Stimulated activated CD4-positive, alpha-beta T cell treated with anti-CD3 and anti-CD28 coated beads, Interleukin-1b, Interleukin-23, amount 100 ng/mL, for 1 hour (primary cell): Measurements from ENCODE around the gene PSG3.
A peak's percentile ranks its signal among the peaks of the same experiment; 100 is the strongest.
"Not testable (repeated sequence)": the region's sequence is repeated elsewhere in the genome, so short reads cannot be mapped to it uniquely, and the experiment has no call there.

Experiments
- DNase-seq, 2 donors: peaks; one replicate each; pipeline ENCODE4 v3.0.0-alpha.2; 2020; ENCODE audit warnings: low read depth in 2 of 2

The PSG3 gene

DNA sequence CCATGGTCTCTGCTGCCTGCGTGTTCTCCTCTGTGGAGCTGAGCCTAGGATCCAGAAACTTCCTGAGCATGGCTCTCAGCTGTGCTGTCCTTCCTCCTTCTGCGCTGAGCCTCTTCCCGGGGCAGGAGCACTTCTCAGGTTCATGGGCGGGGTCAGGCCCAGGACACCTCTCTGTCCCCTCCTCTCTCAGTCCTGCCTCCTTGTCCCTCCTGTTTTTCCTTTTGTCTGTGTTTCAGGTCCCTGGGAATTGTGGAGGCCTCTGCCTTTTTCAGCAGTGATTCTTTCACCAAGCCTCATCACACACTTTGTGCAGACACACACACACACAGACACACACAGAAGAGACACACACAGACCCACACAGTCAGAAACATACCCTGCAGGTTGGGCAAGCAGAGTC is at the start of gene PSG3:
Gene PSG3, minus strand, starts transcription at position 101 of the 400 bp plus-strand sequence. Its CDS starts 97 bp downstream, at position 4.
- not testable (repeated sequence) for DNase-seq

DNA sequence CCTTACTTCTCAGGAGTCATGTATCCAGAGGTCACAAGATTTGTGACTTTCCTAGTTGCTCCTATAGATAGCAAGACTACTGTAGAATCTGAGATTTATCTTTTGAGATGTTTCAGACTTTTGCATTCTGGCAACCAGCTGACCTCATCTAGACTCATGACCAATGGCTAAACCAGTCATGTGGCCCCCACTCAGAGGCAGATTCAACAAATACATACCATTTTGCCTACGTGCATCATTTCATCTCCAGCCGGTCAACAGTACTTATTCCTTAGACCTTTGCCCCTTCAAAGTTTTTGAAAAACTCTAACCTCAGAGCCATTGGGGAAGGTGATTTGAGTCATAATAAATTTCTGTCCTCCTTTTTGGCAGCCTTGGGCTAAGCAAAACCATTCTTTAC is 48.5 kb upstream of the PSG3 start:
- DNase-seq: not testable (repeated sequence)

DNA sequence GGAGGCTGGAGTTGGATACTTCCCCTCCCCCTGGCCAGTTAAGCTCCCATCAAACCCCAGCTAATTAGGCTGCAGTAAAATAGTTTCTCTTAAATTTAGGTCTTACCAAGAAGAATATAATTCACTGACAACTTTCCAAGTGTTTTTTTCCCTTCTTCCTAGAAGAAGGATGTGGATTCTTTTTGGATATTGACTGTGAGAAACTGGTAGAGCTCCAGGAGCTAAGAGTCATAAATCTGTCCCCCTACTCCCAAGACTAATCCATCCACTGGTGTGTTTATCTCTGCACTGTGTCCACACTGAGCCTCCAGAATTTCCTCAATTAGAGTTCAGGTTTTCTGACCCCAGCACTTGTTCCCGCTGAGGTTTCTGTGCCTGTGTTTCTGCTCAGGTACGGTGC is 47.5 kb upstream of the PSG3 start:
- DNase-seq: not testable (repeated sequence)

DNA sequence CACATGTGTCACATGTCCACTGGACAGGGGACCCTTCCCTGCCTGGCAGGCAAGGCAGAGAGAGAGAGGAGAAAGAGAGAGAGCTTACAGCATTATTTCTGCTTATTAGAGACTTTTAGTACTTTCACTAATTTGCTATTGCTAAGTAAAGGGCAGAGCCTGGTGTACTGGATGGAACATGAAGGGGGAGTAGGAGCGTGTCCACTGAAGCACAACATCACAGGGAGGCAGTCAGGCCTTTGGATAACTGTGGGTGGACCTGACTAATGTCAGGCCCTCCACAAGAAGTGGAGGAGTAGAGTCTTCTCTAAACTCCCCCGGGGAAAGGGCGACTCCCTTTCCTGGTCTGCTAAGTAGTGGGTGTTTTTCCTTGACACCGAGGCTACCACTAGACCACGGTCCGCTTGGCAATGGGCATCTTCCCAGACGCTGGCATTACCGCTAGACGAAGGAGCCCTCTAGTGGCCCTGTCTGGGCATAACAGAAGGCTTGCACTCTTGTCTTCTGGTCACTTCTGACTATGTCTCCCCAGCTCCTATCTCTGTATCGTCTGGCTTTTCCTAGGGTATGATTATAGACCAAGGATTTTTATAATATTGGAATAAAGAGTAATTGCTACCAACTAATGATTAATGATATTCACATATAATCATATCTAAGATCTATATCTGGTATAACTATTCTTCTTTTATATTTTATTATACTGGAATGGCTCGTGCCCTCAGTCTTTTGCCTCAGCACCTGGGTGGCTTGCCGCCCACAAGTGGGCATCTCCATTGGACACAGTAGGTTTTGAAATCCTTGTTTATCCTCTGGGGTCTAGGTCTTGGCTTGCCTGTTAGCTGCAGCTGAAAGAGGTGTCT is 36.7 kb upstream of the PSG3 start:
- peak in 1 of 2 donors; percentile 10 for DNase-seq

DNA sequence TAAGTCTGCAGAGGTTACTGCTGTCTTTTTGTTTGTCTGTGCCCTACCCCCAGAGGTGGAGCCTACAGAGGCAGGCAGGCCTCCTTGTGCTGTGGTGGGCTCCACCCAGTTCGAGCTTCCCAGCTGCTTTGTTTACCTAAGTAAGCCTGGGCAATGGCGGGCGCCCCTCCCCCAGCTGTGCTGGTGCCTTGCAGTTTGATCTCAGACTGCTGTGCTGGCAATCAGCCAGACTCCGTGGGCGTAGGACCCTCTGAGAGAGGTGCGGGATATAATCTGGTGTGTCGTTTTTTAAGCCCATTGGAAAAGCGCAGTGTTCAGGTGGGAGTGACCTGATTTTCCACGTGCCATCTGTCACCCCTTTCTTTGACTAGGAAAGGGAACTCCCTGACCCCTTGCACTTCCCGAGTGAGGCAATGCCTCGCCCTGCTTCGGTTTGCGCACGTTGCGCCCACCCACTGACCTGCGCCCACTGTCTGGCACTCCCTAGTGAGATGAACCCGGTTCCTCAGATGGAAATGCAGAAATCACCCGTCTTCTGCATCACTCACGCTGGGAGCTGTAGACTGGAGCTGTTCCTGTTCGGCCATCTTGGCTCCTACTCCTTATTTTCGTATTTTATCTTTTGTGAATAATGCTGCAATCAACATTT is 34.4 kb upstream of the PSG3 start:
- not testable (repeated sequence) for DNase-seq

DNA sequence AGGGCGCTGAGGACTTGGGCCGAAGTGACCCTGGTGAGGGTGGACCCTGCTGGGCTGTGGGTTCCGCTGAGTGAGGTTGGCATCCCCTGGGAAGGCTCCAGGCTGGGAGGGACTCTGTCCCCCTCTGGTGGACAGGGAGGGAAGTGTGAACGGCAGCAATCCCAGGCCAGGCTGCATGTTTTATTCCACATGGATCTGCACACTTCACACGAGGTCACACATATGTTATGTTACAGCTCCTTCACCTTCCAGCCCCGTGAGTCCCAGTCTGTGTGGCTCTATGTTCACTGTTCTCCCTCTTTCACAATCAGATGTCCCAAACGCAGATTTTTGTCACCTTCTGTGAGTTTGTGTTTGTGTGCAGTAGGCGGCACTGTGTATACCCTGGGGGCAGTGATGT is 27.0 kb upstream of the PSG3 start:
- DNase-seq: not testable (repeated sequence)

DNA sequence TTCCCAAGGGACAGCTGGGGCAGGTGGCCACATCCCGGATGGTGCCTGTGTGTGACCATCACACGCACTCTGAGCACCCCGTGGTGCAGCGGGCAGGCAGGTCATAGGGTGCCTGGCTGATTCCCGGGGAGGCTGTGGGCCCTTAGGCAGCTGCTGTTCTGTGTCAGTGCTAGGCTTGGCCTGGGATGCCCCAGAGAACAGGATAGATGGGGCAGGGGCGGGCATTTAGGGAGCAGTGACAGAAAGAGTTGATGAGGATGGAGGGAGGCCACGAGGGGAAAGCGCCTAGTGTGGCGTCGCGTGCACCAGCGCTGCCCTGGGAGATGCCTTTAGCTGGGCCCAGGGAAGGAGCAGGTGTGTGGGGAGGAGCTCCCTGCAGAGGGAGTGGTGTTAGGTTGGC is 26.6 kb upstream of the PSG3 start:
- DNase-seq: not testable (repeated sequence)

DNA sequence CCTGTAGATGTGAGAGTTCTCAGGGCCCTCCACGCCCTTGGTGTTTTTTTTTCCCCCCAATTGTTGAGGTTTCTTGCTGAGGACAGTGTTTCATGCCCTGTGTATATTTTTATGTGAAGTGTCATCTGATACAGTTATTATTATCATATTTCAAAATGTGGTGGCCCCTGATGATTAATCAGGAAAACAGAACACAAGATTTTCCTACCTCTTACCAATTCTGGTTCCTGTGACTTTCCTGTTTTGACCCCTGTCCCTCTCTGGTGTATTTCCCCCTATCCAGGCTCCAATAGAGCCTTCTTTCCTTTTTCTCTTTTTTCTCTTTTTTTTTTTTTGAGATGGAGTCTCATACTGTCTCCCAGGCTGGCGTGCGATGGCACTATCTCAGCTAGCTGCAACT is 24.6 kb upstream of the PSG3 start:
- no peak for DNase-seq

DNA sequence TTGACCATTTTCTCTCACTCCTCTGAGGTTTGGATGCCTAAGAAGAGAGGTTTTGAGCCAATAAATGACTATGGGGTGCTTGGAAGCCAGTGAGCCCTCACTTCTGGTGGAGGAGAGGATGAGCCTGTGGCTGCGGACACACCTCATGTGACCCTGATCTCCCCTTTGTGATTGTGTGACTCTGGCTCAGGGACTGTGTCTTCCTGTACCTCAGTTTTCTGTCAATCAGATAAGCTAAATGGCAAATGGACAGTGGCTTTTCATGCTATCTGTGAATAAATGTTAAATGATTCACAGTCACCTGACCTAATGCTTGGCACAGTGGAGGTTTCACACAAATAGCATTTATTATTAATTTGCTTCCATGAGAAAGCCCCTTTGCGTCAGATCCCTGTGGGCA is 22.5 kb upstream of the PSG3 start:
- no peak for DNase-seq

DNA sequence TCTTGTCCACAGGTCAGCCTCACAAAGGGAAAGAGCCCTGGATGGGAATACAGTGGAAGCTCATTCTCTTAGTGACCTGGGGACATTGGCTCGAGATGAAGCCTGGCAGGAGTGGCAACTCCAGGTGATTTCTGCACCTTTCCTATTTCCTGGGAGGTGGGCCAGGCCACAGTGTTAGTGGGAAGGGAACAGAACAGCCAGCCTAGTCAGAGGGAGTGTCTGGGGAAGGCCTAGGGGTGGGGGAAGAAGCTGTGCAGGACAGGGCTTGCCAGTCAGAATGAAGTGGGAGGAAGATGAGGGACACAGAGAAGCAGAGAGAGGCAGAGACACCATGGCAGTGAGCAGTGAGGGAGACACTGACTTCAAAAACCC is 21.6 kb upstream of the PSG3 start:
- not testable (repeated sequence) for DNase-seq

DNA sequence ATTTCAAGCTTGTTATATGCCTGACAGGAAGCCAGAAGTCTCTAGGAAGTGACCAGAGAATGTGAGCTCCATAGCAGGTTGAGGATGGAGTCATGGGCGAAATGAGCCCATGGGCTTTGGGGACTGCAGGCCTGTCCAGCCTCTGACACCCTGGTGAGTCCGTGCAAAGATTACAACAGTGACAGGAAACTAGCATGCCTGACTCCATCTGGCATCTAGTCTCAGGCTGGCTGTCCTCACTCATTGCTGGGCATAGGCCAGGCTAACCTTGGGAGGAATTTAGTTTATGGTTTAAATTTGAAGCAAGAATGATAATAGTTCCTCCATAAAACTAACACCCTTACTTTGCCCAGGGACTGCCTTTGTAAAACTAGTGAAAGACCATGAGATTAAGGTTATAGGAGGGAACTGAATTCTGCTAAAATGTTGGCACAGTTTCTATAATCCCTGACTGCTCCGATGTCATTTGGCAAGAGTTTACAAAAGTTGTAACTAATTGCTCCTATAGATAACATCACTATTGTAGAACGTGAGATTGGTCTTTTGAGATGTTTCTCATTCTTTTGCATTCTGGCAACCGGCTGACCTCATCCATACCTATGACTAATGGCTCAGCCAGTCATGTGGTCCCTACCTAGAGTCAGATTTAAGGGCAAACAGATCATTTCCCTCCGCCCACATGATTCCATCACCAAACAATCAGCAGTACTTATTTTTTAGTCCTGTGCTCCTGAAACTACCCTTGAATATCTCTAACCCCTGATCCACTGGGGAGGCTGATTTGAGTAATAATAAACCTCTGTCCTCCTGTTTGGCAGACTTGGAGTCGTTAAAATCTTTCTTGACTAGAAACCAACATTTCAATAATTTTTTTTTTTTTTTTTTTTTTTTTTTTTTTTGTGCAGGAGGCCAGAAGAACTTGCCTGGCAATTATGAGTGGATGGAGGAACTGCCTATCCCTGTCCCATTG is 21.0 kb upstream of the PSG3 start:
- DNase-seq: not testable (repeated sequence)

DNA sequence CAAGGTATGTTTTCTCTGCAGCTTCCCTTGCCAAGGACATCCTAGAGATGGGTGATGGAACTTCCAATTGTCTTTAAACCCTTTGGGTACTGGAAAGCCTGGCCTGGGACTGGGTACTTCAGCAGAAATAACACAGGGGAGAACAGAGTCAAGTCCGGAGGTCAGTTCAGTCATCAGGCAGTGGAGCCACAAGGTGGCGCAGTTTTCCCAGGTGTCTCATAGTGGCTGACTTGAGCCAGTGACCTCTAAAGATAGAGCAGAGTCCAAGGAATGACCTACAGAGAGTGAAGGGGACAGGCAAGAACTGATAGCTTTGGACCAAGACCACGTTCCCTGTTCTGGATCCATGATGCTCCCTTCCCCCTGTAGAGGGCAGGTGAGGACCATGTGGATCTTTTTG is 18.4 kb upstream of the PSG3 start:
- DNase-seq: not testable (repeated sequence)

DNA sequence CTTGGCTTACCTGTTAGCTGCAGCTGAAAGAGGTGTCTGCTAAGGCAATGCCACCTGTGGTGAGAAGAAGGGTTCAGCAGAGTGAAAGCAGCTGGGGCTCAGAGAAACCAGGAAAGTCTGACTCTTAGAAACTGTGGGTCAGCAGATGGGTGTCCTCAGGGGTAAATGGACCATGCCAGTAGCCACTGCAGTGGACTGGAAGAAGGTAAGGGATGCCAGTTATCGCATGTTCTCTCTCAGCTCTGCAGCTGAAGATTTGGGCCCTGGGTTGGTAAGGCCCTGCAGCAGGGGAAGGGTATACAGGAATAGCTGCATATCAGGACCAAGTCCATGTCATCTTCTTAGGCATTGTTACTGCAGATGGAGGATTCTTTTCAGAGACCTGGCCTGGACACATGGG is 12.0 kb upstream of the PSG3 start:
- not testable (repeated sequence) for DNase-seq

DNA sequence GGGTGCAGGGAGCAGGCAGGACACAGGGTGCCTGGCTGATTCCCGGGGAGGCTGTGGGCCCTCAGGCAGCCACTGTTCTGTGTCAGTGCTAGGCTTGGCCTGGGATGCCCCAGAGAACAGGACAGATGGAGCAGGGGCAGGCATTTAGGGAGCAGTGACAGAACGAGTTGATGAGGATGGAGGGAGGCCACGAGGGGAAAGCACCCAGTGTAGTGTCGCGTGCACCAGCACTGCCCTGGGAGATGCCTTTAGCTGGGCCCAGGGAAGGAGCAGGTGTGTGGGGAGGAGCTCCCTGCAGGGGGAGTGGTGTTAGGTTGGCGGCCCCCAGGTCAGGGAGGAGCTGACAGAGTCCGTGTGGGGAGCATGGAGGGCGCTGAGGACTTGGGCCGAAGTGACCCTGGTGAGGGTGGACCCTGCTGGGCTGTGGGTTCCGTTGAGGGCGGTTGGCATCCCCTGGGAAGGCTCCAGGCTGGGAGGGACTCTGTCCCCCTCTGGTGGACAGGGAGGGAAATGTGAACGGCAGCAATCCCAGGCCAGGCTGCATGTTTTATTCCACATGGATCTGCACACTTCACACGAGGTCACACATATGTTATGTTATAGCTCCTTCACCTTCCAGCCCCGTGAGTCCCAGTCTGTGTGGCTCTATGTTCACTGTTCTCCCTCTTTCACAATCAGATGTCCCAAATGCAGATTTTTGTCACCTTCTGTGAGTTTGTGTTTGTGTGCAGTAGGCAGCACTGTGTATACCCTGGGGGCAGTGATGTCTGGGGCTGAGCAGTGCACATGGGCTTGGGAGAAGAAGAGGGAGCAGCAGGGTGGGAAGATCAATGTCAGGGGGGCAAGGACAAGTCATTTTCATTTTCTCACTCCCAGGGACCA is 1.7 kb upstream of the PSG3 start:
- DNase-seq: not testable (repeated sequence)

DNA sequence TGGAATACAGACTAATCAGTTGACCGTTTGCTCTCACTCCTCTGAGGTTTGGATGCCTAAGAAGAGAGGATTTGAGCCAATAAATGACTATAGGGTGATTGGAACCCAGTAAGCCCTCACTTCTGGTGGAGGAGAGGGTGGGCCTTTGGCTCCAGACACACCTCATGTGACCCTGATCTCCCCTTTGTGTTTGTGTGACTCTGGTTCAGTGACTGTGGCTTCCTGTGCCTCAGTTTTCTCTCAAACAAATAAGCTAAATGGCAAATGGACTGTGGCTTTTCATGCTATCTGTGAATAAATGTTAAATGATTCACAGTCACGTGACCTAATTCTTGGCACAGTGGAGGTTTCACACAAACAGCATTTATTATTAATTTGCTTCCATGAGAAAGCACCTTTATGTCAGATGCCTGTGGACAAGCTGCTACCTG is 2.7 kb downstream of the PSG3 start:
- DNase-seq: not testable (repeated sequence)

DNA sequence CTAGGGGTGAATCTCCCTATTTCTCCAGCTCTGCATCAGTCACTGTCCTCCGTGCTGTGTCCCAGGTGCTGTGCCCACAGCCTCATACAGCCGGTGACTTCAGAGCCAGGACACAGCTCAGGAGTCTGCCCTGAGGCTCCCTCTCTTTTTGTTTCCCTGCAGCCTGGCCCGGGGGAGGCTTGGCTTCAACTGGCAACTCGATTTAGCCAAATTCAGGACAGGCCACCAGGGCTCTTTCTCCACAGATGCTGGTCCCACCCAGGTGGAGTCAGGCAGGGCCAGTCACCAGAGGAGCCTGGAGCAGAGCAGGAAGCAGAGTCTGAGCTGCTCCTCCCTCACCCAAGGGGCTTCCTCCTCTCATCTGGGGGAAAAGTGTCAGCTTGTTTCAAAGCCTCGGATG is 11.9 kb downstream of the PSG3 start:
- DNase-seq: not testable (repeated sequence)

DNA sequence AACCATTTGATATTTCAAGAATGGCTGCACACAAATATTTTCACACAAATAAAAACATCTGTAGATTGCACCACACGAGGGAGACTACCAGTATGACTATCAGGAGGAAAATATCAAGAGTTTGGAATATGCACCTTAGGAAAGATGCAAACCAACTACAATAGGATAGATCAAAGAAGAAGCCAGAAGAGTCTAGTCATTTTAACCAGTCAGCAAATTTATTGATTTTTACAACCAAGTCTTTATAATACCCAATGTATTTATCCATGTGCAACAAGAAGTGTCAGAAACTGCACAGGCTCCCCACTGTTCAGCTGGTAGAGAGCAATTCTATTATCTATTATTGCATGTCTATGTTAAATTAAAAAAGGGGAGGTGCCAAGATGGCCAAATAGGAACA is 26.3 kb downstream of the PSG3 start:
- not testable (repeated sequence) for DNase-seq

DNA sequence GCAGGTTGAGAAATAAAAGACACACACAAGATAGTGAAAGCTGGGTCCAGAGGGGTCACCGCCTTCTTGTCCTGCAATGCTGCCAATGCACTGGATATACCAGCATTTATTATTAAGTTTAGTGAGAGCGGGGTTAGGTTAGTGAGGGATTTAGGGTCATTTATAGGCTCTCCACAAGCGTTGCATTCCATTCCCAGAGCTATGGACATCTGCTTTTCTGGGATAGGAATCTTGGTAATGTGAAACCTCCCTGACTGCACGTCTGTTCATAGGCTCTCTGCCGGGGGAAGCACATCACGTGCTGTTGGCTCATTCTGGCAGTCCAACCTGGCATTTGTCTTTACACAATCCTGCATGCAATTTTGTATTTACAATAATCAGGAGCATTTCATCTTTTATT is 27.5 kb downstream of the PSG3 start:
- DNase-seq: not testable (repeated sequence)

DNA sequence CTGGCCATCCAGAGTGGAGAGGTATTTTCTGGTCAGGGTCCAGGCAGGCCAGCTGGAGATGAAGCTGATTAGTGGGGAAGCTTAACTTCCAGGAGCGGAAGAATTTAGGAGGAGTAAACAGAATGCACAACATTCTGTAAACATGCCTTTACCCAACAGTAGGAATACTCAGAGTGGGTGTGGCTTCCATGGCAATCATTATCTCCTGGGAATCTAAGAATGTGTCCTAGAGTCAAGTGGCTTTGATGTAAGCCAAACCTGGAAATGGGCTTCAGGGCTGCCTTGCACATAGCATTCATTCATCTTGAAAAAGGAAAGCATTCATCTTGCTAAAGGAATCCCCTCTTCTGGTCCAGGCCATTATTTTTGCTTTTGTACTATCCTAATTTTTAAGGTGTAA is 29.3 kb downstream of the PSG3 start:
- not testable (repeated sequence) for DNase-seq

DNA sequence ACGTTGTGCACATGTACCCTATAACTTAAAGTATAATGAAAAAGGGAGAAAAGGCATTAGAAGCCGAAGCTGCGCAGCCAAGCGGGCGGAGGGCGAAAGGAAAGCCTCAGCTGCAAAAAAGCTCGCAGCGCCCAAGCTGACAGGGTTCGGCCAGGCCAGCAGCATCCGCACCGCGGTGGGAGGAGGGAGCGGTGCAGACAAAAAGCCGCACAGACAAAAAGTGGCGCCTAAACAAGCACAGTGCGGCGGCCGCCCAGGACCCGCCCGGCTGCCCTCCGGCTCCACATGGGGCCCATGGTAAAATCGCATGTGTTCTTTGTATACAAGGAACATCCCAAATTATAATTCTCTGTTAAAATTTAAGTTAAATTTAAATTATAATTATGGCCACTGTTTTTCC is 42.4 kb downstream of the PSG3 start:
- DNase-seq: no peak
